ACHN (cell line): ENCODE data around the gene TMEM130.
"Not testable (repeated sequence)": the region's sequence is repeated elsewhere in the genome, so short reads cannot be mapped to it uniquely, and the experiment has no call there.

Source experiments
- DNase-seq: peaks from one replicate; pipeline ENCODE4 v3.0.0-alpha.2; 2015
- in situ Hi-C: cut with HindIII; loops from 2 replicates; pipeline ENCODE4 v1.10.0; 2017; ENCODE audit warnings: low sequenced_read_pairs, low pct_ligation_motif_present, low pct_unique_long_range_greater_than_20kb

The TMEM130 gene

GRCh38 chr7:98879198-98879978, 9.6 kb upstream of the TMEM130 start:
- peak; percentile 48 for DNase-seq
- in situ Hi-C loops = no loop called here

GRCh38 chr7:98878365-98879197, 8.8 kb upstream of the TMEM130 start, which contains the start of gene TRRAP:
Gene TRRAP (plus strand): TSS chr7:98878532. CDS start chr7:98881151, 2,619 bp downstream.
- in situ Hi-C loops = no loop called here
- peak; percentile 83 for DNase-seq

- DNase-seq = no peak
- in situ Hi-C loops = no loop called here
These were observed 8.0 kb upstream of the TMEM130 start for GRCh38 chr7:98877692-98878364.

GRCh38 chr7:98877146-98877545, 7.3 kb upstream of the TMEM130 start:
- in situ Hi-C loops = no loop called here
- no peak for DNase-seq

- in situ Hi-C loops = no loop called here
- no peak for DNase-seq
These were observed 5.7 kb upstream of the TMEM130 start for GRCh38 chr7:98875501-98875900.

- in situ Hi-C loops = no loop called here
These were observed 5.1 kb upstream of the TMEM130 start for GRCh38 chr7:98874942-98875341.

GRCh38 chr7:98873610-98874009, 3.8 kb upstream of the TMEM130 start:
- DNase-seq, in situ Hi-C loops: not testable (repeated sequence)

More at GRCh38 chr7:98874942-98875341, 5.1 kb upstream of the TMEM130 start:
- no peak for DNase-seq

- in situ Hi-C loops = no loop called here
- peak; percentile 41 for DNase-seq
These were observed 2.6 kb upstream of the TMEM130 start for GRCh38 chr7:98872328-98872924.

- no peak for DNase-seq
- in situ Hi-C loops = no loop called here
These were observed 1.1 kb upstream of the TMEM130 start for GRCh38 chr7:98870807-98871491.

GRCh38 chr7:98870121-98870651, 372 bp upstream of the TMEM130 start:
- peak; percentile 82 for DNase-seq
- in situ Hi-C loops = no loop called here

- no peak for DNase-seq
- in situ Hi-C loops = no loop called here
These were observed 702 bp downstream of the TMEM130 start for GRCh38 chr7:98869027-98869596.

- DNase-seq = no peak
- in situ Hi-C loops = no loop called here
These were observed 1.4 kb downstream of the TMEM130 start for GRCh38 chr7:98868450-98868849.

- in situ Hi-C loops = no loop called here
- no peak for DNase-seq
These were observed 3.0 kb downstream of the TMEM130 start for GRCh38 chr7:98866765-98867164.

- in situ Hi-C loops = no loop called here
- no peak for DNase-seq
These were observed 3.5 kb downstream of the TMEM130 start for GRCh38 chr7:98866351-98866750.

GRCh38 chr7:98864731-98865453, 4.9 kb downstream of the TMEM130 start:
- no peak for DNase-seq

GRCh38 chr7:98863601-98864000, 6.2 kb downstream of the TMEM130 start:
- no peak for DNase-seq
- in situ Hi-C loops = no loop called here

More at GRCh38 chr7:98864731-98865453, 4.9 kb downstream of the TMEM130 start:
- in situ Hi-C loops = no loop called here
